IMR-90 (cell line): Measurements from ENCODE around the gene TLR6. TPM values are rescaled to one million over a fixed set of nuclear protein-coding genes. Genes with fewer than 3 reads are reported as not detected.
A peak's percentile ranks its signal among the peaks of the same experiment; 100 is the strongest.

Experiments used
- ATAC-seq: fragments of 200-7000 bp; cut with Tn5 transposase; 2 replicates; pipeline ENCODE4 v1.9.1; 2020; ENCODE audit warnings: low read depth, mild to moderate bottlenecking, moderate library complexity
- BruUV-seq: library from RNA; stranded (reverse); fragments of 400-500 nt; replicated peaks from 2 replicates; lab custom pipeline; 2021; lab: Mats Ljungman, UMichigan
- CTCF ChIA-PET: fragments of 300-600 bp; formaldehyde crosslinking; extraction: SDS; loops from one replicate; lab custom pipeline; 2021; ENCODE audit warnings: antibody characterized with exemption; lab: Yijun Ruan, JAX
- POLR2A ChIA-PET: fragments of 300-600 bp; sonication (Branson Sonifier 250); formaldehyde crosslinking; loops from one replicate; lab custom pipeline; 2022; ENCODE audit warnings: antibody characterized with exemption; ENCODE audit not compliant: unreplicated experiment; lab: Charles Lee
- DNase-seq: peaks from one replicate; pipeline ENCODE4 v3.0.0; 2013
- H2AFZ ChIP-seq: replicated peaks from 2 replicates; pipeline ENCODE3; 2013; ENCODE audit warnings: low read length, mild to moderate bottlenecking; ENCODE audit not compliant: poor library complexity
- H2AK5ac ChIP-seq: 2 replicates; pipeline ENCODE4 v1.6.1; 2013; ENCODE audit warnings: low read depth, low read length, inconsistent platforms
- H2AK9ac ChIP-seq: replicated peaks from 2 replicates; pipeline ENCODE3; 2013; ENCODE audit warnings: mild to moderate bottlenecking, low read depth, low read length, moderate library complexity; ENCODE audit not compliant: poor library complexity
- H2BK120ac ChIP-seq: 2 replicates; pipeline ENCODE4 v1.6.1; 2013; ENCODE audit warnings: low read depth, low read length, inconsistent platforms
- H2BK15ac ChIP-seq: 3 replicates; pipeline ENCODE4 v1.6.1; 2013; ENCODE audit warnings: low read depth, low read length, inconsistent platforms
- H2BK20ac ChIP-seq: 2 replicates; pipeline ENCODE4 v1.6.1; 2013; ENCODE audit warnings: low read depth, mild to moderate bottlenecking, inconsistent platforms, low read length, moderate library complexity
- H2BK5ac ChIP-seq: 2 replicates; pipeline ENCODE4 v1.6.1; 2013; ENCODE audit warnings: mild to moderate bottlenecking, low read depth, low read length, inconsistent platforms; ENCODE audit not compliant: poor library complexity, severe bottlenecking
- H3K14ac ChIP-seq: replicated peaks from 2 replicates; pipeline ENCODE4 v1.6.1; 2013; ENCODE audit warnings: low read depth, low read length, inconsistent platforms
- H3K18ac ChIP-seq: 2 replicates; pipeline ENCODE4 v1.6.1; 2013; ENCODE audit warnings: low read depth, low read length, control low read depth
- H3K23ac ChIP-seq: 2 replicates; pipeline ENCODE4 v1.6.1; 2013; ENCODE audit warnings: low read depth, low read length, inconsistent platforms
- H3K27ac ChIP-seq: 2 replicates; pipeline ENCODE4 v1.5.1; 2013; ENCODE audit warnings: mild to moderate bottlenecking, control low read depth, low read length; ENCODE audit not compliant: insufficient read depth
- H3K27me3 ChIP-seq: 2 replicates; pipeline ENCODE4 v1.6.1; 2013; ENCODE audit warnings: low read length; ENCODE audit not compliant: control insufficient read depth, insufficient read depth
- H3K36me3 ChIP-seq: 2 replicates; pipeline ENCODE4 v1.6.1; 2013; ENCODE audit warnings: low read length, mixed read lengths; ENCODE audit not compliant: control insufficient read depth, insufficient read depth
- H3K4ac ChIP-seq: 2 replicates; pipeline ENCODE4 v1.6.1; 2013; ENCODE audit warnings: low read depth, low read length, inconsistent platforms
- H3K4me1 ChIP-seq: 2 replicates; pipeline ENCODE4 v1.6.1; 2013; ENCODE audit warnings: low read length, mixed read lengths; ENCODE audit not compliant: control insufficient read depth, insufficient read depth
- H3K4me2 ChIP-seq: 2 replicates; pipeline ENCODE4 v1.6.1; 2013; ENCODE audit warnings: low read depth, mild to moderate bottlenecking, control low read depth, low read length, moderate library complexity
- H3K4me3 ChIP-seq: 2 replicates; pipeline ENCODE4 v1.5.1; 2013; ENCODE audit warnings: low read depth, mild to moderate bottlenecking, control low read depth, low read length, moderate library complexity; ENCODE audit not compliant: insufficient read depth
- H3K56ac ChIP-seq: 2 replicates; pipeline ENCODE4 v1.6.1; 2013; ENCODE audit warnings: low read length, inconsistent platforms; ENCODE audit not compliant: insufficient read depth; ENCODE audit errors: extremely low read depth
- H3K79me1 ChIP-seq, 2 experiments: 2 replicates each; pipeline ENCODE4 v1.6.1; 2013; ENCODE audit warnings: low read length in 2 of 2, inconsistent platforms in 1 of 2, low read depth in 1 of 2
- H3K9ac ChIP-seq: 2 replicates; pipeline ENCODE4 v1.6.1; 2013; ENCODE audit warnings: low read depth, low read length, control low read depth
- H3K9me1 ChIP-seq: 2 replicates; pipeline ENCODE4 v1.6.1; 2013; ENCODE audit warnings: low read length, inconsistent platforms; ENCODE audit not compliant: insufficient read depth
- H3K9me3 ChIP-seq: 2 replicates; pipeline ENCODE4 v1.6.1; 2013; ENCODE audit warnings: low read length; ENCODE audit not compliant: control insufficient read depth, insufficient read depth
- H4K20me1 ChIP-seq: 2 replicates; pipeline ENCODE4 v1.6.1; 2013; ENCODE audit warnings: low read length, inconsistent platforms; ENCODE audit not compliant: insufficient read depth
- H4K5ac ChIP-seq: 2 replicates; pipeline ENCODE4 v1.6.1; 2013; ENCODE audit warnings: mild to moderate bottlenecking, low read depth, low read length, control low read depth
- H4K8ac ChIP-seq, 2 experiments: 2 replicates each; pipeline ENCODE4 v1.6.1; 2013; ENCODE audit warnings: low read depth in 2 of 2, low read length in 2 of 2, control low read depth in 1 of 2, inconsistent platforms in 1 of 2
- H4K91ac ChIP-seq: 2 replicates; pipeline ENCODE4 v1.6.1; 2013; ENCODE audit warnings: low read depth, low read length, inconsistent platforms; ENCODE audit not compliant: insufficient read depth
- FOS ChIP-seq: fragments of 150-350 bp; IDR thresholded peaks from 2 replicates; pipeline ENCODE4 v1.6.1; 2016; ENCODE audit warnings: low read depth, low read length
- POLR2A ChIP-seq: IDR thresholded peaks from 2 replicates; pipeline ENCODE4 v1.6.1; 2012; ENCODE audit warnings: mild to moderate bottlenecking, low read depth, low read length
- RAD21 ChIP-seq: IDR thresholded peaks from 2 replicates; pipeline ENCODE4 v1.6.1; 2012; ENCODE audit warnings: low read length, improper control_type of control experiment
- WGBS, 2 experiments: methylation state at CpG; one replicate each; pipeline versions ENCODE4 v1.1.5 to v1.1.7; 2013; ENCODE audit warnings: missing lambda C conversion rate in 2 of 2; ENCODE audit not compliant: insufficient read length in 1 of 2; ENCODE audit errors: extremely low coverage in 2 of 2; 5-methylcytosine and 5-hydroxymethylcytosine counted together
- dilution Hi-C: fragments of 300-500 bp; cut with HindIII; formaldehyde crosslinking; loops from one replicate; pipeline ENCODE4 v1.14.3; 2018; ENCODE audit warnings: low sequenced_read_pairs; ENCODE audit not compliant: unreplicated experiment
- in situ Hi-C: fragments of 300-500 bp; cut with MboI; formaldehyde crosslinking; loops from 3 replicates; pipeline ENCODE4 v1.14.3; 2019; ENCODE audit warnings: low sequenced_read_pairs, inconsistent platforms, mixed read lengths
- intact Hi-C: fragments of 100-400 bp; cut with micrococcal nuclease; formaldehyde crosslinking; loops from 2 replicates; pipeline ENCODE4 v1.10.0; 2022
- polyA plus RNA-seq, 3 experiments: library from polyadenylated mRNA; depleted of rRNA; stranded (reverse); fragments of >200 nt; gene quantifications; 2 replicates each; pipeline ENCODE4 v1.2.3, GENCODE V29; 2012; ENCODE audit warnings: low replicate concordance in 1 of 3
- total RNA-seq: library from RNA; depleted of rRNA; stranded (reverse); fragments of >200 nt; gene quantifications from 2 replicates; pipeline ENCODE4 v1.2.3, GENCODE V29; 2012
- TF ChIP-seq, protein P1 (sequence below): conservative IDR thresholded peaks from 2 replicates; pipeline ENCODE4 v1.5.1; 2012; ENCODE audit warnings: mild to moderate bottlenecking, low read depth, low read length, improper control_type of control experiment

The TLR6 gene
- total and polyA plus RNA-seq, 2 of the 4 experiments (the other 2 are of a cell fraction), result 1.4 to 3.9 TPM

DNA sequence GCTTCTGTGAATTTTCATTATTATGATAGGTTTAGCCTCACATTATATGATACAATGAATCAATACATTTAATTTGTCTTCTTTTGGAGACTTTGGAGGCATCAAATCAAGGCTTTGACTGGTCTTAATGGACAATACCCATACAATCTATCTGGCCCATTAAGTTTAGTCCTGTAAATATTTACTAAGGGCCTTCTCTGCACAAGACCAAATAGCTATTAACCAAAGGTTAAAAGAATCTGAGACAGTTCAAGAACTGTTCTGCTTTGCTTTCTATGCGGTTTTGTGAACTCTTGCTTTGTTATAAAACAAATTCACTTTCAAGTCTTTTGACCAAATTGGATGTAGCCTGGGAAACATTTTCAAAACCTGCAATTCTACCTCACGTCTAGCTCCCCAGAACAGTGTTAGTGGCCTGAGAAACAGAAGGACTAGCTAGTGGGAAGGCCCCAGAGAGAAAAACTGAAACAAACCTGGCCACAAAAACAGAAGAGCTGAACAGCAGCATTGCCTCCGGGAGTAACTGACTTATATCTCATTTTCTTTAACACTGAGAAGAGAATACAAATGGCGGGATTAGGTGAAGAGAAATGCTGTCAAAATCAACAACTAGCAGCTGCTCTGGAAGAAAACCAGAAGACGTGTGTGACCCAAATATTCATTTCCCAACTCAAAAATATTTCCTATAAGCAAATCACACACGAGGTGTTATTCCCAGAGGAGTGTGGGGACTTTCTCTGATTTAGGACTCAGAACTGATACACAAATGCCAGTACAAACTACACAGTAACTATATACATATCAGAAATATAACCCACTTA lies 52.6 kb downstream of the TLR6 start:
- no peaks in the 10 kb centered on the region for H4K20me1 ChIP-seq
- peak overlapping the region; percentile 59; the same call in 1 of the 2 replicates for H3K18ac ChIP-seq
- H3K27me3 ChIP-seq, result no peaks in the 10 kb centered on the region; the same call in 1 of the 2 replicates
- H3K23ac ChIP-seq, result no peak overlapping the region
- POLR2A ChIA-PET, result no interaction called here
- H3K9me3 ChIP-seq, result no peaks in the 10 kb centered on the region
- H2BK20ac ChIP-seq, result no peak overlapping the region
- no peak overlapping the region for H4K91ac ChIP-seq
- H4K8ac ChIP-seq, result no peak overlapping the region
- no peak overlapping the region for H3K9ac ChIP-seq
- H3K9me1 ChIP-seq, result no peaks in the 10 kb centered on the region
- no peak overlapping the region for H3K56ac ChIP-seq
- CTCF ChIA-PET, result interaction anchor here (1.0 to 1.4 kb wide), 3 partner anchors 9 to 52 kb away, joined by 3 to 5 read pairs (median 3); no protein-coding TSS in a partner anchor
- peak; percentile 14; the same call in 1 of the 2 replicates for ATAC-seq
- no peaks in the 10 kb centered on the region for H3K79me1 ChIP-seq
- no peak overlapping the region for H2BK15ac ChIP-seq
- no peaks in the 10 kb centered on the region for H3K4me1 ChIP-seq
- H2AFZ ChIP-seq, result no peak overlapping the region
- no peak overlapping the region for H3K4me3 ChIP-seq
- no peak for TF ChIP-seq FOS
- TF ChIP-seq RAD21, result no peak
- no peak for TF ChIP-seq POLR2A
- TF ChIP-seq, protein P1, sequence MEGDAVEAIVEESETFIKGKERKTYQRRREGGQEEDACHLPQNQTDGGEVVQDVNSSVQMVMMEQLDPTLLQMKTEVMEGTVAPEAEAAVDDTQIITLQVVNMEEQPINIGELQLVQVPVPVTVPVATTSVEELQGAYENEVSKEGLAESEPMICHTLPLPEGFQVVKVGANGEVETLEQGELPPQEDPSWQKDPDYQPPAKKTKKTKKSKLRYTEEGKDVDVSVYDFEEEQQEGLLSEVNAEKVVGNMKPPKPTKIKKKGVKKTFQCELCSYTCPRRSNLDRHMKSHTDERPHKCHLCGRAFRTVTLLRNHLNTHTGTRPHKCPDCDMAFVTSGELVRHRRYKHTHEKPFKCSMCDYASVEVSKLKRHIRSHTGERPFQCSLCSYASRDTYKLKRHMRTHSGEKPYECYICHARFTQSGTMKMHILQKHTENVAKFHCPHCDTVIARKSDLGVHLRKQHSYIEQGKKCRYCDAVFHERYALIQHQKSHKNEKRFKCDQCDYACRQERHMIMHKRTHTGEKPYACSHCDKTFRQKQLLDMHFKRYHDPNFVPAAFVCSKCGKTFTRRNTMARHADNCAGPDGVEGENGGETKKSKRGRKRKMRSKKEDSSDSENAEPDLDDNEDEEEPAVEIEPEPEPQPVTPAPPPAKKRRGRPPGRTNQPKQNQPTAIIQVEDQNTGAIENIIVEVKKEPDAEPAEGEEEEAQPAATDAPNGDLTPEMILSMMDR, result no peak
- no peak overlapping the region for H3K4ac ChIP-seq
- H4K5ac ChIP-seq, result no peak overlapping the region
- H3K27ac ChIP-seq, result no peak overlapping the region
- no peak overlapping the region; the same call in 1 of the 2 replicates for H3K14ac ChIP-seq
- no peak overlapping the region for H2BK5ac ChIP-seq
- intact Hi-C loops (loop anchor here (5.0 kb wide), 1 partner anchor 37 kb away; no protein-coding TSS in a partner anchor), dilution Hi-C loops (no loop called here), in situ Hi-C loops (no loop called here)
- no peak overlapping the region for H3K4me2 ChIP-seq
- no TSS peak for BruUV-seq
- WGBS, 2 experiments, result 80% methylated on average over 1 of the region's 6 CpGs; no CpG with 5 or more reads in 1 of the 2 experiments
- no peak overlapping the region for H2AK9ac ChIP-seq
- H2BK120ac ChIP-seq, result no peak overlapping the region
- DNase-seq, result no peak
- no peak overlapping the region for H2AK5ac ChIP-seq
- no peaks in the 10 kb centered on the region for H3K36me3 ChIP-seq
